Fibroblast of villous mesenchyme (primary cell): ENCODE measurements around the gene DHRSX. TPM values are rescaled to one million over a fixed set of nuclear protein-coding genes. Genes with fewer than 3 reads are reported as not detected.
"Not testable (repeated sequence)": the region's sequence is repeated elsewhere in the genome, so short reads cannot be mapped to it uniquely, and the experiment has no call there.

Source experiments
- DNase-seq: peaks from one replicate; pipeline ENCODE4 v3.0.0-alpha.2; 2010; ENCODE audit warnings: low read depth
- H3K4me3 ChIP-seq: 2 replicates; pipeline ENCODE4 v1.5.1; 2011; ENCODE audit warnings: low read depth, mild to moderate bottlenecking, low read length
- total RNA-seq: library from RNA; depleted of rRNA; stranded (reverse); fragments of >200 nt; gene quantifications from 2 replicates; pipeline ENCODE4 v1.2.3, GENCODE V29; 2012
- TF ChIP-seq, protein P1 (sequence below): IDR thresholded peaks from 2 replicates; pipeline ENCODE4 v1.5.1; 2012; ENCODE audit warnings: low read depth, mild to moderate bottlenecking, low read length; ENCODE audit not compliant: insufficient read depth

Gene DHRSX
- total RNA-seq, 1 donor: 24.6 TPM

DNA sequence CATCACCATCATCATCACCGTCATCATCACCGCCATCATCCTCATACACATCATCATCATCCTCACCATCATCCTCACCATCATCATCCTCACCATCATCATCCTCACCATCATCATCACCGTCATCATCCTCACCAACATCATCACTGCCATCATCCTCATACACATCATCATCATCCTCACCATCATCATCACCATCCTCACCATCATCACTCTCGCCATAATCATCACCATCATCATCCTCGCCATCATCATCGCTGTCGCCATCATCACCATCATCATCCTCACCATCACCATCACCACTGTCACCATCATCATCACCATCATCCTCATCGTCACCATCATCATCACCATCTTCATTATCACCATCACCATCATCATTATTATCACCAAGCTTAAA lies 19.8 kb upstream of the DHRSX start:
- TF ChIP-seq, protein P1, sequence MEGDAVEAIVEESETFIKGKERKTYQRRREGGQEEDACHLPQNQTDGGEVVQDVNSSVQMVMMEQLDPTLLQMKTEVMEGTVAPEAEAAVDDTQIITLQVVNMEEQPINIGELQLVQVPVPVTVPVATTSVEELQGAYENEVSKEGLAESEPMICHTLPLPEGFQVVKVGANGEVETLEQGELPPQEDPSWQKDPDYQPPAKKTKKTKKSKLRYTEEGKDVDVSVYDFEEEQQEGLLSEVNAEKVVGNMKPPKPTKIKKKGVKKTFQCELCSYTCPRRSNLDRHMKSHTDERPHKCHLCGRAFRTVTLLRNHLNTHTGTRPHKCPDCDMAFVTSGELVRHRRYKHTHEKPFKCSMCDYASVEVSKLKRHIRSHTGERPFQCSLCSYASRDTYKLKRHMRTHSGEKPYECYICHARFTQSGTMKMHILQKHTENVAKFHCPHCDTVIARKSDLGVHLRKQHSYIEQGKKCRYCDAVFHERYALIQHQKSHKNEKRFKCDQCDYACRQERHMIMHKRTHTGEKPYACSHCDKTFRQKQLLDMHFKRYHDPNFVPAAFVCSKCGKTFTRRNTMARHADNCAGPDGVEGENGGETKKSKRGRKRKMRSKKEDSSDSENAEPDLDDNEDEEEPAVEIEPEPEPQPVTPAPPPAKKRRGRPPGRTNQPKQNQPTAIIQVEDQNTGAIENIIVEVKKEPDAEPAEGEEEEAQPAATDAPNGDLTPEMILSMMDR: no peak
- no peak overlapping the region for H3K4me3 ChIP-seq
- no peak for DNase-seq

- H3K4me3 ChIP-seq, DNase-seq: not testable (repeated sequence)
Observed at GRCh38 chrX:2519638-2520037, 18.9 kb upstream of the DHRSX start.

- TF ChIP-seq, protein P1: no peak
- H3K4me3 ChIP-seq: no peak overlapping the region
- DNase-seq: no peak
Observed at GRCh38 chrX:2517055-2517454, 16.3 kb upstream of the DHRSX start.

- TF ChIP-seq, protein P1: no peak
- DNase-seq: no peak
- H3K4me3 ChIP-seq: no peak overlapping the region
Observed at GRCh38 chrX:2516623-2517022, 15.8 kb upstream of the DHRSX start.

GRCh38 chrX:2514131-2514530 lies 13.4 kb upstream of the DHRSX start:
- TF ChIP-seq, protein P1: no peak
- H3K4me3 ChIP-seq: no peak overlapping the region
- DNase-seq: no peak

DNA sequence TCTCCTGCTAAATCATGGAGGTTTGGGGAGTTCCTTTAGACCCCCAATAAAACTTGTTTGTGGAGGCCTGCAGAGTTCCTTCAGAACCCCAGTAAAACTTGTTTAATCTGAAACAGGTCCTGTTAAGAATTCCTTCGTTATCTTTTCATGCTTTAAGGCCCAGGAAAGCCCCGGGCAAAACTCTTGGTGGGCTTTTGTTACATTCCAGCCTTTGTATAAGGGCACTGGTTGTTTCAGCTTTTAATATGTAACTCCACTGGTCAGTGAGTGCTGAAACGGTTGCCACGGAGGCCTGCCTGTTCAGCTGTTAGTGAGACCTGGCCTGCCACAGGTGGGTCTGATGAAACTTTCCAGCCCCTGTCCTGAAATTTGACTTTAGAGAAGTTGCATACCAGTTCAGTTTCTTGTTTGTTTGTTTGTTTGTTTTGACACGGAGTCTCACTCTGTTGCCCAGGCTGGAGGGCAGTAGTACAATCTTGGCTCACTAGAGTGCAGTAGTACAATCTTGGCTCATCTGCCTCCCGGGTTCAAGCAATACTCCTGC lies 12.4 kb upstream of the DHRSX start:
- DNase-seq: no peak
- TF ChIP-seq, protein P1: no peak
- H3K4me3 ChIP-seq: no peak overlapping the region

DNA sequence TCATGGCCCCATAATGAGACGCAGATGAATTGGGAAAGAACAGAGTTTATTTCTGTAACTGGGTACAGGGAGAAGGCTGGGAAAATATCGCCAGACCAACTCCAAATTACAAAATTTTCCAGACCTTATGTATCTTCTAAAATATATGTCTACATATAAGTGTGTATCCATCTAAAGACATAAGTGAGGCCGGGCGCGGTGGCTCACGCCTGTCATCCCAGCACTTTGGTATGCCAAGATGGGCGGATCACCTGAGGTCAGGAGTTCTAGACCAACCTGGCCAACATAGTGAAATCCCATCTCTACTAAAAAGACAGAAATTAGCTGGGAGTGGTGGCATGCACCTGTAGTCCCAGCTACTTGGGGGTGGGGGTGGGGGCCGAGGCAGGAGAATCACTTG lies 11.7 kb upstream of the DHRSX start:
- no peak for DNase-seq
- no peak overlapping the region for H3K4me3 ChIP-seq
- TF ChIP-seq, protein P1: no peak
